Parathyroid adenoma (tissue), 2 donors: ENCODE results near the gene SMIM20.

Experiments
- H2AFZ ChIP-seq: fragments of 300-600 bp; sonication (generic); one replicate; pipeline ENCODE4 v1.7.0; 2017; ENCODE audit warnings: antibody characterized with exemption, mild to moderate bottlenecking
- H3K27ac ChIP-seq: fragments of 300-600 bp; sonication (generic); one replicate; pipeline ENCODE4 v1.7.0; 2017
- H3K27me3 ChIP-seq: fragments of 300-600 bp; sonication (generic); one replicate; pipeline ENCODE4 v1.7.0; 2017; ENCODE audit warnings: low read length; ENCODE audit not compliant: control insufficient read depth, insufficient read depth
- H3K36me3 ChIP-seq: fragments of 300-600 bp; sonication (generic); one replicate; pipeline ENCODE4 v1.7.0; 2017; ENCODE audit warnings: low read length; ENCODE audit not compliant: control insufficient read depth, insufficient read depth
- H3K4me1 ChIP-seq: fragments of 300-600 bp; sonication (generic); one replicate; pipeline ENCODE4 v1.7.0; 2017; ENCODE audit warnings: control low read depth
- H3K4me2 ChIP-seq: fragments of 300-600 bp; sonication (generic); one replicate; pipeline ENCODE4 v1.7.0; 2017; ENCODE audit warnings: low read length
- H3K4me3 ChIP-seq: fragments of 300-600 bp; sonication (generic); one replicate; pipeline ENCODE4 v1.7.0; 2017; ENCODE audit warnings: low read depth, low read length
- H3K79me2 ChIP-seq: fragments of 300-600 bp; sonication (generic); one replicate; pipeline ENCODE4 v1.7.0; 2017; ENCODE audit warnings: control low read depth
- H3K9ac ChIP-seq: fragments of 300-600 bp; sonication (generic); one replicate; pipeline ENCODE4 v1.7.0; 2017; ENCODE audit warnings: mild to moderate bottlenecking
- H3K9me3 ChIP-seq: fragments of 300-600 bp; sonication (generic); one replicate; pipeline ENCODE4 v1.7.0; 2017; ENCODE audit warnings: low read length; ENCODE audit not compliant: control insufficient read depth
- CTCF ChIP-seq: fragments of 300-600 bp; sonication (generic); IDR thresholded peaks from one replicate; pipeline ENCODE4 v1.7.0; 2017; ENCODE audit warnings: antibody characterized with exemption, mild to moderate bottlenecking
- donor health status: primary hyperparathyroidism.

SMIM20 gene

GRCh38 chr4:25965629-25966028, 51.6 kb downstream of the SMIM20 start:
- Histone ChIP-seq H2AFZ (no peak overlapping the region), H3K4me3 (no peak overlapping the region), H3K79me2 (no peaks in the 10 kb centered on the region), H3K9me3 (no peaks in the 10 kb centered on the region), H3K27me3 (no peaks in the 10 kb centered on the region), H3K9ac (no peak overlapping the region), H3K36me3 (no peaks in the 10 kb centered on the region), H3K4me2 (no peak overlapping the region), H3K27ac (no peak overlapping the region), H3K4me1 (no peaks in the 10 kb centered on the region)
- no peak for TF ChIP-seq CTCF

GRCh38 chr4:25966171-25966570, 52.2 kb downstream of the SMIM20 start:
- Histone ChIP-seq H3K4me1 (no peaks in the 10 kb centered on the region), H3K4me3 (no peak overlapping the region), H3K27ac (no peak overlapping the region), H3K27me3 (no peaks in the 10 kb centered on the region), H3K9me3 (no peaks in the 10 kb centered on the region), H3K9ac (no peak overlapping the region), H3K4me2 (no peak overlapping the region), H2AFZ (no peak overlapping the region), H3K79me2 (no peaks in the 10 kb centered on the region), H3K36me3 (no peaks in the 10 kb centered on the region)
- no peak for TF ChIP-seq CTCF

- Histone ChIP-seq H3K36me3 (no peaks in the 10 kb centered on the region), H3K79me2 (no peaks in the 10 kb centered on the region), H3K9ac (no peak overlapping the region), H3K4me2 (no peak overlapping the region), H2AFZ (no peak overlapping the region), H3K27me3 (no peaks in the 10 kb centered on the region), H3K4me1 (no peaks in the 10 kb centered on the region), H3K4me3 (no peak overlapping the region), H3K27ac (no peak overlapping the region), H3K9me3 (no peaks in the 10 kb centered on the region)
- TF ChIP-seq CTCF: no peak
These were observed 55.5 kb downstream of the SMIM20 start for GRCh38 chr4:25969374-25970155.

- no peak for TF ChIP-seq CTCF
- H3K36me3 ChIP-seq: no peaks in the 10 kb centered on the region
- no peak overlapping the region for H3K27ac ChIP-seq
- H2AFZ ChIP-seq: no peak overlapping the region
- H3K9ac ChIP-seq: no peak overlapping the region
- H3K4me3 ChIP-seq: no peak overlapping the region
- H3K79me2 ChIP-seq: no peaks in the 10 kb centered on the region
- no peaks in the 10 kb centered on the region for H3K27me3 ChIP-seq
- no peaks in the 10 kb centered on the region for H3K4me1 ChIP-seq
- H3K4me2 ChIP-seq: no peak overlapping the region
- H3K9me3 ChIP-seq: no peaks in the 10 kb centered on the region
These were observed 56.2 kb downstream of the SMIM20 start for GRCh38 chr4:25970226-25970675.
